Osteocyte (in vitro differentiated cells): ENCODE results near the gene RTN4. TPM values are rescaled to one million over a fixed set of nuclear protein-coding genes. Genes with fewer than 3 reads are reported as not detected.
A peak's percentile ranks its signal among the peaks of the same experiment; 100 is the strongest.

ENCODE experiments used
- DNase-seq: peaks from one replicate; pipeline ENCODE4 v3.0.0; 2021; ENCODE audit warnings: mixed read lengths; ENCODE audit not compliant: unreplicated experiment; ENCODE audit errors: extremely low spot score
- H3K27ac Mint-ChIP-seq: one replicate; pipeline ENCODE4 v1.8.0; 2021; ENCODE audit warnings: mild to moderate bottlenecking, mixed read lengths; ENCODE audit not compliant: unreplicated experiment
- H3K27me3 Mint-ChIP-seq: one replicate; pipeline ENCODE4 v1.8.0; 2021; ENCODE audit warnings: mixed read lengths; ENCODE audit not compliant: unreplicated experiment
- H3K36me3 Mint-ChIP-seq: one replicate; pipeline ENCODE4 v1.8.0; 2021; ENCODE audit warnings: mixed read lengths; ENCODE audit not compliant: unreplicated experiment
- H3K4me1 Mint-ChIP-seq: one replicate; pipeline ENCODE4 v1.8.0; 2021; ENCODE audit warnings: mixed read lengths; ENCODE audit not compliant: unreplicated experiment
- H3K4me3 Mint-ChIP-seq: one replicate; pipeline ENCODE4 v1.8.0; 2021; ENCODE audit warnings: mild to moderate bottlenecking, moderate library complexity, mixed read lengths; ENCODE audit not compliant: unreplicated experiment
- H3K9me3 Mint-ChIP-seq: one replicate; pipeline ENCODE4 v1.8.0; 2021; ENCODE audit warnings: mixed read lengths; ENCODE audit not compliant: unreplicated experiment
- CTCF ChIP-seq: fragments of 200-600 bp; sonication (generic); IDR thresholded peaks from 2 replicates; pipeline ENCODE4 v1.5.0; 2021; ENCODE audit warnings: antibody characterized with exemption, mild to moderate bottlenecking, moderate library complexity
- total RNA-seq: library from RNA; stranded (reverse); gene quantifications from 2 replicates; pipeline ENCODE4 v1.2.1, GENCODE V29; 2021

The RTN4 gene
- total RNA-seq, 1 donor from 2014 or later, result 532 TPM

GRCh38 chr2:54945391-54946219, 104.6 kb downstream of the RTN4 start:
- H3K9me3 Mint-ChIP-seq, result no peaks in the 10 kb centered on the region
- no peak overlapping the region for H3K4me3 Mint-ChIP-seq
- no peaks in the 10 kb centered on the region for H3K36me3 Mint-ChIP-seq
- no peaks in the 10 kb centered on the region for H3K27me3 Mint-ChIP-seq
- H3K27ac Mint-ChIP-seq, result peak overlapping the region; percentile 56
- no peak for TF ChIP-seq CTCF
- DNase-seq, result peak; percentile 83
- H3K4me1 Mint-ChIP-seq, result peaks cover 12% of the 10 kb centered on the region

GRCh38 chr2:54944724-54945326, 105.4 kb downstream of the RTN4 start:
- TF ChIP-seq CTCF, result no peak
- no peaks in the 10 kb centered on the region for H3K9me3 Mint-ChIP-seq
- peak; percentile 11 for DNase-seq
- H3K36me3 Mint-ChIP-seq, result no peaks in the 10 kb centered on the region
- no peak overlapping the region for H3K27ac Mint-ChIP-seq
- peaks cover 12% of the 10 kb centered on the region for H3K4me1 Mint-ChIP-seq
- no peak overlapping the region for H3K4me3 Mint-ChIP-seq
- H3K27me3 Mint-ChIP-seq, result no peaks in the 10 kb centered on the region

DNA sequence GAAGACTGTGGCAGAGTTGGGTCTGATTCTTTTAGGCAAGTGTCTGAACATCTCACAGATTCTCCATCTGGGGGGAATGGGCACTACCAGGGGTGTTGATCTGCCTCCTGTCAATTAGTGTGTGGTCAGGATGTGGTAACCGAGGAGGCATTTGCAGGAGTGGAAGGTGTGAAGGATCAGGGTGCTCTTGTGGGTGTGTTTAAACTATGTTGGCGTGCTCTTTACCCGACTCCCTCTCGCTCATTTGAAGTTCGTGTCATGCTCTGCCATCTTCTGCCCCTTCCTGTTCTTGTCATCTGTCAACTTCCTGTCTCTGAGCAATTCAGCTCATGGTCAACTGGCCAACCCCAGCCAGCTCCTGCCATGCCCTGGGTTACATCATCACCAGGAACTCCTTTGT, 107.9 kb downstream of the RTN4 start:
- no peak for TF ChIP-seq CTCF
- H3K4me1 Mint-ChIP-seq, result peaks cover 12% of the 10 kb centered on the region
- no peak overlapping the region for H3K27ac Mint-ChIP-seq
- peak; percentile 34 for DNase-seq
- no peak overlapping the region for H3K4me3 Mint-ChIP-seq
- H3K36me3 Mint-ChIP-seq, result no peaks in the 10 kb centered on the region
- H3K27me3 Mint-ChIP-seq, result no peaks in the 10 kb centered on the region
- no peaks in the 10 kb centered on the region for H3K9me3 Mint-ChIP-seq

GRCh38 chr2:54941248-54941984, 108.8 kb downstream of the RTN4 start:
- no peak for DNase-seq
- H3K27me3 Mint-ChIP-seq, result no peaks in the 10 kb centered on the region
- H3K9me3 Mint-ChIP-seq, result no peaks in the 10 kb centered on the region
- H3K36me3 Mint-ChIP-seq, result no peaks in the 10 kb centered on the region
- H3K4me1 Mint-ChIP-seq, result peaks cover 12% of the 10 kb centered on the region
- H3K27ac Mint-ChIP-seq, result no peak overlapping the region
- H3K4me3 Mint-ChIP-seq, result no peak overlapping the region
- no peak for TF ChIP-seq CTCF

DNA sequence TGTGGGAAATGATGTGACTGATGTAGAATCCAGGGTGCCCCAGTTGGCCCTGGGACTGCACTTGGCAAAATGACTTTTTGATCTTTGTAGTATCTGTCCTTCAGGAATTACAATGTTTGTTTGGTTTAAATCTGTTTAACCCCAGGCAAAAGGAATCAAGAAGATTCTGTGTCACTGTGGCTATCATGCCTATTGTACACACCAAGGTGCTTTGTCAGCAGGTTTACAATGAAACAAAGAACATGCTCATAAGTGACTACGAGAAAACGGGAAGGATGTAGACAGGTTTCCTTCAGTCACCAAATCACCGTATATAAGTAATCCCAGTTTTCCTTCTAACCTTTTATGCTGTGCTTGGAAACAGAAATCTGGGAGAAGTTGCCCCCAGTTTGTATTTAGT, 109.5 kb downstream of the RTN4 start:
- no peak for TF ChIP-seq CTCF
- Mint-ChIP-seq H3K36me3 (no peaks in the 10 kb centered on the region), H3K27ac (no peak overlapping the region), H3K27me3 (no peaks in the 10 kb centered on the region), H3K4me1 (peaks cover 6% of the 10 kb centered on the region), H3K9me3 (no peaks in the 10 kb centered on the region), H3K4me3 (no peak overlapping the region)
- DNase-seq, result no peak
